SK-N-SH treated with all-trans-retinoic acid at 6 μM for 48 hours (cell line): Measurements from ENCODE around the gene NOD2.

Source experiments
- ATAC-seq: fragments of 200-7000 bp; cut with Tn5 transposase; 3 replicates; pipeline ENCODE4 v1.9.1; 2020; ENCODE audit warnings: mild to moderate bottlenecking, moderate library complexity
- ARNTL ChIP-seq: fragments of 450-650 bp; formaldehyde crosslinking; IDR thresholded peaks from 2 replicates; pipeline ENCODE4 v1.5.0; 2020; ENCODE audit warnings: low read depth, mild to moderate bottlenecking, moderate library complexity, borderline replicate concordance
- BACH2 ChIP-seq: fragments of 250-450 bp; sonication (Bioruptor Pico); IDR thresholded peaks from 2 replicates; pipeline ENCODE4 v1.9.0; 2021; ENCODE audit warnings: mild to moderate bottlenecking, borderline replicate concordance
- CREB5 ChIP-seq: fragments of 250-450 bp; sonication (Bioruptor Pico); IDR thresholded peaks from 2 replicates; pipeline ENCODE4 v1.5.1; 2020; ENCODE audit warnings: low read depth, mild to moderate bottlenecking, moderate library complexity
- CSDC2 ChIP-seq: fragments of 250-450 bp; sonication (Bioruptor Pico); IDR thresholded peaks from 2 replicates; pipeline ENCODE4 v1.5.0; 2020; ENCODE audit warnings: mild to moderate bottlenecking, moderate library complexity
- CSRNP3 ChIP-seq: fragments of 250-450 bp; sonication (Bioruptor Pico); IDR thresholded peaks from 2 replicates; pipeline ENCODE4 v1.5.1; 2021; ENCODE audit warnings: mild to moderate bottlenecking, moderate library complexity
- ESRRG ChIP-seq: fragments of 250-450 bp; sonication (Bioruptor Pico); IDR thresholded peaks from 2 replicates; pipeline ENCODE4 v1.6.1; 2021; ENCODE audit warnings: mild to moderate bottlenecking
- GLIS3 ChIP-seq: fragments of 250-450 bp; sonication (Bioruptor Pico); IDR thresholded peaks from 2 replicates; pipeline ENCODE4 v1.5.0; 2020; ENCODE audit warnings: mild to moderate bottlenecking, moderate library complexity
- OSR1 ChIP-seq: fragments of 250-450 bp; sonication (Bioruptor Pico); IDR thresholded peaks from 2 replicates; pipeline ENCODE4 v1.8.0; 2022; ENCODE audit warnings: moderate library complexity, mild to moderate bottlenecking, inconsistent platforms
- PATZ1 ChIP-seq: fragments of 250-450 bp; sonication (Bioruptor Pico); IDR thresholded peaks from 2 replicates; pipeline ENCODE4 v1.8.0; 2020; ENCODE audit warnings: mild to moderate bottlenecking, moderate library complexity, borderline replicate concordance
- POU6F1 ChIP-seq: fragments of 250-450 bp; sonication (Bioruptor Pico); IDR thresholded peaks from 2 replicates; pipeline ENCODE4 v1.8.0; 2021; ENCODE audit warnings: low read depth, mild to moderate bottlenecking, moderate library complexity, borderline replicate concordance
- PPARA ChIP-seq: fragments of 250-450 bp; sonication (Bioruptor Pico); IDR thresholded peaks from 2 replicates; pipeline ENCODE4 v1.5.0; 2020; ENCODE audit warnings: mild to moderate bottlenecking, borderline replicate concordance
- RARB ChIP-seq: fragments of 250-450 bp; sonication (Bioruptor Pico); IDR thresholded peaks from 2 replicates; pipeline ENCODE4 v1.8.0; 2021; ENCODE audit warnings: mild to moderate bottlenecking, moderate library complexity
- SNAI2 ChIP-seq: fragments of 250-450 bp; sonication (Bioruptor Pico); IDR thresholded peaks from 2 replicates; pipeline ENCODE4 v1.5.0; 2020; ENCODE audit warnings: mild to moderate bottlenecking, moderate library complexity
- TCF4 ChIP-seq: fragments of 250-450 bp; sonication (Bioruptor Pico); IDR thresholded peaks from 2 replicates; pipeline ENCODE4 v1.8.0; 2021; ENCODE audit warnings: mild to moderate bottlenecking, moderate library complexity, borderline replicate concordance
- TSHZ2 ChIP-seq: fragments of 250-450 bp; sonication (Bioruptor Pico); IDR thresholded peaks from 2 replicates; pipeline ENCODE4 v1.5.0; 2020; ENCODE audit warnings: mild to moderate bottlenecking, moderate library complexity
- ZC3H10 ChIP-seq: fragments of 250-450 bp; sonication (Bioruptor Pico); IDR thresholded peaks from 2 replicates; pipeline ENCODE4 v1.5.1; 2021; ENCODE audit warnings: mild to moderate bottlenecking, moderate library complexity
- ZFP30 ChIP-seq: fragments of 450-650 bp; formaldehyde crosslinking; IDR thresholded peaks from 2 replicates; pipeline ENCODE4 v1.5.0; 2022; ENCODE audit warnings: mild to moderate bottlenecking, moderate library complexity
- ZNF70 ChIP-seq: fragments of 450-650 bp; formaldehyde crosslinking; IDR thresholded peaks from 2 replicates; pipeline ENCODE4 v1.5.0; 2020; ENCODE audit warnings: mild to moderate bottlenecking, moderate library complexity
- ZNF8 ChIP-seq: fragments of 450-650 bp; formaldehyde crosslinking; IDR thresholded peaks from 2 replicates; pipeline ENCODE4 v1.5.0; 2020; ENCODE audit warnings: mild to moderate bottlenecking, moderate library complexity

The NOD2 gene

GRCh38 chr16:50706250-50706649, 12.8 kb downstream of the NOD2 start:
- no peak for TF ChIP-seq RARB (CRISPR knock-in tag)
- no peak for TF ChIP-seq TSHZ2 (CRISPR knock-in tag)
- TF ChIP-seq TCF4 (CRISPR knock-in tag) = no peak
- TF ChIP-seq PPARA (CRISPR knock-in tag) = no peak
- TF ChIP-seq PATZ1 (CRISPR knock-in tag) = no peak
- TF ChIP-seq ZNF70 = no peak
- no peak for TF ChIP-seq CSDC2 (CRISPR knock-in tag)
- no peak for TF ChIP-seq CSRNP3 (CRISPR knock-in tag)
- no peak for TF ChIP-seq OSR1 (CRISPR knock-in tag)
- TF ChIP-seq ZC3H10 = no peak
- no peak for ATAC-seq

- no peak for ATAC-seq
- TF ChIP-seq OSR1 (CRISPR knock-in tag) (no peak), RARB (CRISPR knock-in tag) (no peak), SNAI2 (CRISPR knock-in tag) (no peak), ZFP30 (CRISPR knock-in tag) (no peak), BACH2 (CRISPR knock-in tag) (no peak), ESRRG (CRISPR knock-in tag) (no peak), CREB5 (CRISPR knock-in tag) (no peak), CSRNP3 (CRISPR knock-in tag) (no peak), PATZ1 (CRISPR knock-in tag) (no peak), CSDC2 (CRISPR knock-in tag) (no peak), ZNF70 (no peak), TSHZ2 (CRISPR knock-in tag) (no peak), ARNTL (CRISPR knock-in tag) (no peak), GLIS3 (no peak), ZC3H10 (no peak), POU6F1 (CRISPR knock-in tag) (no peak), ZNF8 (no peak)
Measured at GRCh38 chr16:50708373-50709060, 15.1 kb downstream of the NOD2 start.
